ENCODE results near the gene TCERG1L.

The TCERG1L gene

GRCh38 chr10:131067690-131068089 is 243.8 kb downstream of the TCERG1L start:
- DNase-seq (ENCODE audit: low read depth in 2 of 2): no peak

- no peak for DNase-seq (ENCODE audit: low read depth in 2 of 2)
Observed at GRCh38 chr10:131065673-131066305, 245.7 kb downstream of the TCERG1L start.

- no peak for DNase-seq (ENCODE audit: low read depth in 2 of 2)
Observed at GRCh38 chr10:131063311-131063710, 248.2 kb downstream of the TCERG1L start.

- DNase-seq (ENCODE audit: low read depth in 2 of 2): no peak
Observed at GRCh38 chr10:131062621-131063260, 248.8 kb downstream of the TCERG1L start.

GRCh38 chr10:131061216-131061615 is 250.3 kb downstream of the TCERG1L start:
- no peak for DNase-seq (ENCODE audit: low read depth in 2 of 2)

- DNase-seq (ENCODE audit: low read depth in 2 of 2): no peak
Observed at GRCh38 chr10:131059881-131060280, 251.6 kb downstream of the TCERG1L start.

- DNase-seq (ENCODE audit: low read depth in 2 of 2): no peak
Observed at GRCh38 chr10:131058799-131059198, 252.7 kb downstream of the TCERG1L start.

GRCh38 chr10:131056781-131057180 is 254.7 kb downstream of the TCERG1L start:
- no peak for DNase-seq (ENCODE audit: low read depth in 2 of 2)

- DNase-seq (ENCODE audit: low read depth in 2 of 2): no peak
Observed at GRCh38 chr10:131056091-131056579, 255.4 kb downstream of the TCERG1L start.

GRCh38 chr10:131055437-131055836 is 256.1 kb downstream of the TCERG1L start:
- DNase-seq (ENCODE audit: low read depth in 2 of 2): no peak

GRCh38 chr10:131053192-131053591 is 258.3 kb downstream of the TCERG1L start:
- DNase-seq (ENCODE audit: low read depth in 2 of 2): no peak

GRCh38 chr10:131050162-131050766 is 261.3 kb downstream of the TCERG1L start:
- DNase-seq (ENCODE audit: low read depth in 2 of 2): no peak

GRCh38 chr10:131049016-131049415 is 262.5 kb downstream of the TCERG1L start:
- no peak for DNase-seq (ENCODE audit: low read depth in 2 of 2)

- DNase-seq (ENCODE audit: low read depth in 2 of 2): no peak
Observed at GRCh38 chr10:131048606-131049005, 262.9 kb downstream of the TCERG1L start.

GRCh38 chr10:131047501-131047900 is 264.0 kb downstream of the TCERG1L start:
- DNase-seq (ENCODE audit: low read depth in 2 of 2): no peak

GRCh38 chr10:131046194-131046593 is 265.3 kb downstream of the TCERG1L start:
- no peak for DNase-seq (ENCODE audit: low read depth in 2 of 2)

- DNase-seq (ENCODE audit: low read depth in 2 of 2): no peak
Observed at GRCh38 chr10:131044379-131045111, 267.0 kb downstream of the TCERG1L start.

- no peak for DNase-seq (ENCODE audit: low read depth in 2 of 2)
Observed at GRCh38 chr10:131043039-131043691, 268.4 kb downstream of the TCERG1L start.

Data from stimulated activated CD4-positive, alpha-beta T cell treated with anti-CD3 and anti-CD28 coated beads, Interleukin-15, amount 100 ng/mL, for 48 hours (primary cell).